ENCODE results near the gene NMT1. TPM values are rescaled to one million over a fixed set of nuclear protein-coding genes. Genes with fewer than 3 reads are reported as not detected.

The NMT1 gene
- total and polyA plus RNA-seq, 2 of the 13 experiments (the other 11 are each of a cell fraction or from before 2014, with no cell fraction given) = 75.7 to 142 TPM

DNA sequence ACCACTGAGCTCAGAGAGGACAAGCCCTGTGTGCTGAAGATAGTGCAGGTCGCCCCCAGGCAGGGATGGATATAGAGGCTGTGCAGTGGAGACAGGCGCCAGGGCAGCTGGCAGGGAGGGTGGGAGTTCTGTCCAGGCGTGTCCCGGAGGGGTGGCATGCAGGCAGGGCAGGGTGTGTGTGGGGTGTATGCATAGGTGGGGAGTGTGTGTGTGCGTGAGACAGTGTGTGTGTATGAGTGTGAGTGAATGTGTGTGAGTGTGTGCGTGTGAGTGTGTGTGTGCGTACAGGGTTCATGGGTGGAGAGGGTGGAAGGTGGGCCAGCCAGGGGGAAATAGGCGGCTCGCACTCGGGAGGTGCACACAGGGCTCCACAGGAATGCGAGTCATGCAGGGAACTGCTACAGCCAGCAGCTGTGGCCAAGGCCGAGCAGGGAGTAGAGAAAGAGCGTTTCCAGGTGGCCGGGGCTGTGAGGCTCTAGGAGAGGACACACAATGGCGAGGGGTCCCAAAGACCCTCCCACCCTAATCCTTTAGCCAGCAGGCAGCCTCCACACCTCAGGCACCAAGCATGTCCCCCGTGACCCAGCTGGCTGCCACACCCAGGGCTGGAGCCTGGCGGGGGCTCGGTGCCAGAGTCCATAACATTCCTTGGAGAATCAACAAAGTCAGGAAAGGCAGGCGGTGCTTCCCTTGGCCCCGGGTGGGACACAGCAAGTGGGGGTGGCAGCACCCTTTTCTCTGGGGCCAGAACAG is 66.6 kb downstream of the NMT1 start (continued):
- TF ChIP-seq, protein P1, sequence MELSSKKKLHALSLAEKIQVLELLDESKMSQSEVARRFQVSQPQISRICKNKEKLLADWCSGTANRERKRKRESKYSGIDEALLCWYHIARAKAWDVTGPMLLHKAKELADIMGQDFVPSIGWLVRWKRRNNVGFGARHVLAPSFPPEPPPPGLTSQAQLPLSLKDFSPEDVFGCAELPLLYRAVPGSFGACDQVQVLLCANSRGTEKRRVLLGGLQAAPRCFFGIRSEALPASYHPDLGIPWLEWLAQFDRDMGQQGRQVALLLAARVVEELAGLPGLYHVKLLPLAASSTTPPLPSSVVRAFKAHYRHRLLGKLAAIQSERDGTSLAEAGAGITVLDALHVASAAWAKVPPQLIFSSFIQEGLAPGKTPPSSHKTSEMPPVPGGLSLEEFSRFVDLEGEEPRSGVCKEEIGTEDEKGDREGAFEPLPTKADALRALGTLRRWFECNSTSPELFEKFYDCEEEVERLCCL (CRISPR knock-in tag; IDR thresholded peaks at IDR 0.05; ENCODE audit: borderline replicate concordance) = 0 out of 2 replicates have a peak, but pooled peaks have one; percentile 32
- TF ChIP-seq ZNF557 (CRISPR knock-in tag; IDR thresholded peaks at IDR 0.05) (no peak), ISX (CRISPR knock-in tag; conservative IDR thresholded peaks at IDR 0.05) (no peak), NCOA1 (CRISPR knock-in tag; IDR thresholded peaks at IDR 0.05) (no peak), ESRRA (CRISPR knock-in tag; IDR thresholded peaks at IDR 0.05; ENCODE audit: low read depth) (no peak), ZNF839 (CRISPR knock-in tag; IDR thresholded peaks at IDR 0.05; ENCODE audit: borderline replicate concordance) (peak; percentile 12; the same call in 1 of the 2 replicates), GTF3A (CRISPR knock-in tag; conservative IDR thresholded peaks at IDR 0.05) (0 out of 2 replicates have a peak, but pooled peaks have one; percentile 64), BCL6 (CRISPR knock-in tag; IDR thresholded peaks at IDR 0.05) (no peak), SNRNP70 (IDR thresholded peaks at IDR 0.05; ENCODE audit: low read depth, low read length) (no peak), CHD2 (IDR thresholded peaks at IDR 0.05; ENCODE audit: low read depth, low read length) (no peak), ZMYM3 (CRISPR knock-in tag; IDR thresholded peaks at IDR 0.05) (peak; percentile 27; the same call in 1 of the 2 replicates), ZBTB3 (CRISPR knock-in tag; IDR thresholded peaks at IDR 0.05; ENCODE audit: borderline replicate concordance, low read depth) (no peak), ETV5 (CRISPR knock-in tag; IDR thresholded peaks at IDR 0.05; ENCODE audit: borderline replicate concordance) (peak; percentile 65; the same call in 1 of the 2 replicates), XRCC5 (optimal IDR thresholded peaks at IDR 0.05; ENCODE audit: low read length) (peak; percentile 74), ZNF331 (CRISPR knock-in tag; IDR thresholded peaks at IDR 0.05) (no peak), RBFOX2 (IDR thresholded peaks at IDR 0.05; ENCODE audit: low read depth, low read length) (peak; percentile 44), BHLHE40 (IDR thresholded peaks at IDR 0.05; ENCODE audit: low read length) (peak; percentile 55; the same call in 1 of the 2 replicates), NR2F2 (IDR thresholded peaks at IDR 0.05; ENCODE audit: borderline replicate concordance, low read depth) (no peak; the same call in 1 of the 2 replicates), SP2 (CRISPR knock-in tag; IDR thresholded peaks at IDR 0.05) (0 out of 2 replicates have a peak, but pooled peaks have one; percentile 5), ZFP41 (CRISPR knock-in tag; IDR thresholded peaks at IDR 0.05; ENCODE audit: borderline replicate concordance) (0 out of 2 replicates have a peak, but pooled peaks have one; percentile 72)
- TF ChIP-seq, protein P2, sequence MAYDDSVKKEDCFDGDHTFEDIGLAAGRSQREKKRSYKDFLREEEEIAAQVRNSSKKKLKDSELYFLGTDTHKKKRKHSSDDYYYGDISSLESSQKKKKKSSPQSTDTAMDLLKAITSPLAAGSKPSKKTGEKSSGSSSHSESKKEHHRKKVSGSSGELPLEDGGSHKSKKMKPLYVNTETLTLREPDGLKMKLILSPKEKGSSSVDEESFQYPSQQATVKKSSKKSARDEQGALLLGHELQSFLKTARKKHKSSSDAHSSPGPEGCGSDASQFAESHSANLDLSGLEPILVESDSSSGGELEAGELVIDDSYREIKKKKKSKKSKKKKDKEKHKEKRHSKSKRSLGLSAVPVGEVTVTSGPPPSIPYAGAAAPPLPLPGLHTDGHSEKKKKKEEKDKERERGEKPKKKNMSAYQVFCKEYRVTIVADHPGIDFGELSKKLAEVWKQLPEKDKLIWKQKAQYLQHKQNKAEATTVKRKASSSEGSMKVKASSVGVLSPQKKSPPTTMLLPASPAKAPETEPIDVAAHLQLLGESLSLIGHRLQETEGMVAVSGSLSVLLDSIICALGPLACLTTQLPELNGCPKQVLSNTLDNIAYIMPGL (CRISPR knock-in tag; IDR thresholded peaks at IDR 0.05; ENCODE audit: borderline replicate concordance in 1 of 2, low read depth in 1 of 2) = peak; percentile 30 to 40; a peak in 2 of 4 replicates
- TF ChIP-seq, protein P3, sequence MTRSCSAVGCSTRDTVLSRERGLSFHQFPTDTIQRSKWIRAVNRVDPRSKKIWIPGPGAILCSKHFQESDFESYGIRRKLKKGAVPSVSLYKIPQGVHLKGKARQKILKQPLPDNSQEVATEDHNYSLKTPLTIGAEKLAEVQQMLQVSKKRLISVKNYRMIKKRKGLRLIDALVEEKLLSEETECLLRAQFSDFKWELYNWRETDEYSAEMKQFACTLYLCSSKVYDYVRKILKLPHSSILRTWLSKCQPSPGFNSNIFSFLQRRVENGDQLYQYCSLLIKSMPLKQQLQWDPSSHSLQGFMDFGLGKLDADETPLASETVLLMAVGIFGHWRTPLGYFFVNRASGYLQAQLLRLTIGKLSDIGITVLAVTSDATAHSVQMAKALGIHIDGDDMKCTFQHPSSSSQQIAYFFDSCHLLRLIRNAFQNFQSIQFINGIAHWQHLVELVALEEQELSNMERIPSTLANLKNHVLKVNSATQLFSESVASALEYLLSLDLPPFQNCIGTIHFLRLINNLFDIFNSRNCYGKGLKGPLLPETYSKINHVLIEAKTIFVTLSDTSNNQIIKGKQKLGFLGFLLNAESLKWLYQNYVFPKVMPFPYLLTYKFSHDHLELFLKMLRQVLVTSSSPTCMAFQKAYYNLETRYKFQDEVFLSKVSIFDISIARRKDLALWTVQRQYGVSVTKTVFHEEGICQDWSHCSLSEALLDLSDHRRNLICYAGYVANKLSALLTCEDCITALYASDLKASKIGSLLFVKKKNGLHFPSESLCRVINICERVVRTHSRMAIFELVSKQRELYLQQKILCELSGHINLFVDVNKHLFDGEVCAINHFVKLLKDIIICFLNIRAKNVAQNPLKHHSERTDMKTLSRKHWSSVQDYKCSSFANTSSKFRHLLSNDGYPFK (CRISPR knock-in tag; IDR thresholded peaks at IDR 0.05; ENCODE audit: borderline replicate concordance) = peak; percentile 67; the same call in 1 of the 2 replicates
- TF ChIP-seq, protein P4, sequence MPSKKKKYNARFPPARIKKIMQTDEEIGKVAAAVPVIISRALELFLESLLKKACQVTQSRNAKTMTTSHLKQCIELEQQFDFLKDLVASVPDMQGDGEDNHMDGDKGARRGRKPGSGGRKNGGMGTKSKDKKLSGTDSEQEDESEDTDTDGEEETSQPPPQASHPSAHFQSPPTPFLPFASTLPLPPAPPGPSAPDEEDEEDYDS (CRISPR knock-in tag; IDR thresholded peaks at IDR 0.05) = 0 out of 2 replicates have a peak, but pooled peaks have one; percentile 29

Data from HepG2 (cell line).